HepG2 (cell line): ENCODE results near the gene GSTM4.

Source experiments
- NFRKB ChIP-seq: fragments of 450-650 bp; IDR thresholded peaks from 2 replicates; pipeline ENCODE4 v1.6.1; 2017
- SIN3A ChIP-seq: IDR thresholded peaks from 2 replicates; pipeline ENCODE4 v1.6.1; 2011; ENCODE audit warnings: low read depth, mild to moderate bottlenecking, control low read depth, low read length, borderline replicate concordance
- ZNF572 ChIP-seq: sonication (generic); formaldehyde crosslinking; IDR thresholded peaks from 2 replicates; pipeline ENCODE4 v1.5.1; 2020; ENCODE audit warnings: mild to moderate bottlenecking, missing genetic modification reagents
- ZNF720 ChIP-seq: sonication (generic); formaldehyde crosslinking; IDR thresholded peaks from 2 replicates; pipeline ENCODE4 v1.4.0; 2020; ENCODE audit warnings: missing genetic modification reagents
- TF ChIP-seq, protein P1 (sequence below): IDR thresholded peaks from 2 replicates; pipeline ENCODE4 v1.6.1; 2016; ENCODE audit warnings: low read depth
- TF ChIP-seq, protein P2 (sequence below): IDR thresholded peaks from 2 replicates; pipeline ENCODE4 v1.6.1; 2012; ENCODE audit warnings: inconsistent platforms

DNA sequence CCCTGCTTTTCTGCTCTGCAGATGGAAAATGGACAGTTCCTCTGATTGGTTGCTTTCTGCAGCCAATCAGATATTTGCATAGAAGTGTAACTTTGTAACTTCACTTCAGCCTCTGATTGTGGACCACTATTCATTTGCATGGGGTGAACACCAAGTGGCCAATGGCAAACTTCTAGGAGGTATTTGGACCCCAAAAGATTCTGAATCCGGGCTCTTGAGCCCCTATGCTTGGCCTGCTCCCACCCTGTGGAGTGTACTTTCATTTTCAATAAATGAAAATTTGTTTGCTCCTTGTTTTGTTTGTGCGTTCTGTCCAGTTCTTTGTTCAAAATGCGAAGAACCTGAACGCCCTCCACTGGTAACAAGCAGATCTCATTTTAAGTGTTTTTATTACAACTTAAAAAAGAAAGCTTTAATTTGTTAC, 6.4 kb upstream of the GSTM4 start:
- TF ChIP-seq ZNF720 (CRISPR knock-in tag) (no peak), NFRKB (no peak), ZNF572 (CRISPR knock-in tag) (no peak), SIN3A (no peak)
- TF ChIP-seq, protein P1, sequence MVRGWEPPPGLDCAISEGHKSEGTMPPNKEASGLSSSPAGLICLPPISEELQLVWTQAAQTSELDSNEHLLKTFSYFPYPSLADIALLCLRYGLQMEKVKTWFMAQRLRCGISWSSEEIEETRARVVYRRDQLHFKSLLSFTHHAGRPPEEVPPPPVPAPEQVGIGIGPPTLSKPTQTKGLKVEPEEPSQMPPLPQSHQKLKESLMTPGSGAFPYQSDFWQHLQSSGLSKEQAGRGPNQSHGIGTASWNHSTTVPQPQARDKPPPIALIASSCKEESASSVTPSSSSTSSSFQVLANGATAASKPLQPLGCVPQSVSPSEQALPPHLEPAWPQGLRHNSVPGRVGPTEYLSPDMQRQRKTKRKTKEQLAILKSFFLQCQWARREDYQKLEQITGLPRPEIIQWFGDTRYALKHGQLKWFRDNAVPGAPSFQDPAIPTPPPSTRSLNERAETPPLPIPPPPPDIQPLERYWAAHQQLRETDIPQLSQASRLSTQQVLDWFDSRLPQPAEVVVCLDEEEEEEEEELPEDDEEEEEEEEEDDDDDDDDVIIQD (CRISPR knock-in tag): no peak
- TF ChIP-seq, protein P2, sequence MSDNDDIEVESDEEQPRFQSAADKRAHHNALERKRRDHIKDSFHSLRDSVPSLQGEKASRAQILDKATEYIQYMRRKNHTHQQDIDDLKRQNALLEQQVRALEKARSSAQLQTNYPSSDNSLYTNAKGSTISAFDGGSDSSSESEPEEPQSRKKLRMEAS: no peak
